Raji (cell line): ENCODE measurements around the gene PAX4.

Experiments used
- POLR2A ChIP-seq: IDR thresholded peaks from 2 replicates; pipeline ENCODE4 v1.6.1; 2011; ENCODE audit warnings: low read depth, low read length, control low read depth; ENCODE audit not compliant: insufficient read depth

PAX4 gene

DNA sequence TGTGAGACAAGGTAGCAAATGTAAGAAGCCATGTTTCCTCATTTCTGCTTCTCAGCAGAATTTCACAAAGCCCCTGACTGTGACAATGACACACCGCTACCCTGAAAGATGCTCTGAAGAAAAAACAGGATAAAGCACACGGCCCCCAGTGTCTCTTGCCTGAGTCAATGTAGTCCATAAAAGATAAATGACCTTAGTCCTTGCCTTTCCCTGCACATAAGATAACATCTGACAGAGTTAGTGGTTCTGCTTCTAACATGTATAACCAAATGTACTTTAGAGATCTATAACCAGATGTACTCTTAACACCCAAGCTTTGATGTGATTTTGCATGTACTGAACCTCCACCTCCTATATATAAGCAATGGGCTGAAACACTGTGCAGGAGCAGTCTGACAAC lies 31.0 kb upstream of the PAX4 start:
- TF ChIP-seq POLR2A, result no peak

DNA sequence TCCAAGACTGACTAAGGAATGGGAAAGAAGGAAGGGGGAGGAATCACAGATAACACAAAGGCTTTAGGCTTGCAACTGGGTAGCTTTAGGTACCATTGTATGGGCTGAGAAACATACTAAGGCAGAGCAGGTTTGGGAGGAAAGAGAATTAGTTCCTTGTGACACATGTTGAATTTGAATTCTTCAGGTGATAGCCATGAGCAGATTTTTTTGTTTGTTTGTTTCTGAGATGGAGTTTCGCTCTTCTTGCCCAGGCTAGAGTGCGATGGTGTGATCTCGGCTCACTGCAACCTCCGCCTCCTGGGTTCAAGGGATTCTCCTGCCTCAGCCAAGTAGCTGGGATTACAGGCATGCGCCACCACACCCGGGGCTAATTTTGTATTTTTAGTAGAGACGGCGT lies 29.7 kb upstream of the PAX4 start:
- no peak for TF ChIP-seq POLR2A

DNA sequence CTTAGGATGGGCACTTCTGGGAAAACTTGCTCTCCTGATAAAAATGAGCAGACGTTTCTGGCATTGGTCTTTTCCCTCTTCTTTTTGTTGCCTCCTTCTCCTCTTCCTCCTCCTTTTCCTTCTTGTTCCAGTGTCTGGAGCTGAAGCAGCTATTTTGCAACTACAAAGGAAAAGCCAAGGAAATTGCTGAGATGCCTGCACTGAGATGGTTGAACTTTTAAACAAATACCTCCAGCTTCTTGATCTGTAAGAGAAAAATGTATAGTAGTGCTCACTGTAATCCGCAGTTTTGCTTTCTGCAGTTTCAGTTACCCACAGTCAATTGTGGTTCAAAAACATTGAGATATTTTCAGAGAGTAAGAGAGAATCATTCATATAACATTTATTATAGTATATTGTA lies 26.5 kb upstream of the PAX4 start:
- TF ChIP-seq POLR2A, result no peak

DNA sequence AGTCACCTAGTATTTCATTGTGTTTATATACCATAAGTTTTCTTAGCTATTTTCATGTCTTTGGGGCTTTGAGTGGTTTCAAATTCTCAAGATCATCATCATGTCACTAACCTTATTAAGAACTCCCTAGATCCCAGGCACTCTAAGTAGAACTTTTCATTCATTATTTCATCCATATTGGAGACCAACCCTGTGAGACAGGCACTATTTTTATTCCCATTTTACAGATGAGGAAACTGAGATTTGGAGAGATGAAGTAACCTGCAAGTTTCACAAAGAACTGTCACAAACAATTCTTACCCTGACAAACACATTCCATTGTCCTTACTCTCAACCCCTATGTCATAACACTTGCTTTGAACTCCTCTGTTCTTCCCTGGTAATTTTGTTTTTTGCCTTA lies 20.3 kb upstream of the PAX4 start:
- TF ChIP-seq POLR2A, result no peak

DNA sequence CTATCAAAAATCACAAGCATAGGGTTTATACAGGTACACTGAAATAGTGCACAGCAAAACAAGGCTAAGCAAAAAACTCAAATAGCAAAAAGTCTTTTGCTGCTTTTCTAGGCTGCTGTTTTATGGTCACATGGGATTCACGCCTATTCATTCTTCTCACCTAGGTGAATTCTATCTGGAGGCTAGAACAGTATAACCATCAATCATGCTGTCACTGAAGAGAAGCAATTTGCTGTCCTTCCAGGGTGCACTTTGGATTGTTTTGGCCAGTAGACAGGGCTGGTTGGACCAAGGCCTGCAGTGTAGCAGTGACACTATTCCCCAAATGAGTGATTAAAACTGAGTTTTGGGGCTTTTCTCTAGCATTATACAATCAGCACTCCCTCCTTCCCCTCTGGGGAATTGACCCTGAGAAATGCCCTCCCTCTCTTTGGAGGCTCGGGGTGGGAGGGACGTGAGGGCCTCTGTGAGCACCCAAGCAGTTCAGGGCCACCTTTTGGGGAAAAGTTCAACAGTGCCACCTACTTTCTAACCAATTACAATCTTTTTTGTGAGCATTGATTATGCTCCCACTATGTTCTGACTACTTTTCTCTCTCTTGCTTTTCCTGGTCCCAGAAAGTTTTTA lies 17.8 kb upstream of the PAX4 start:
- no peak for TF ChIP-seq POLR2A

DNA sequence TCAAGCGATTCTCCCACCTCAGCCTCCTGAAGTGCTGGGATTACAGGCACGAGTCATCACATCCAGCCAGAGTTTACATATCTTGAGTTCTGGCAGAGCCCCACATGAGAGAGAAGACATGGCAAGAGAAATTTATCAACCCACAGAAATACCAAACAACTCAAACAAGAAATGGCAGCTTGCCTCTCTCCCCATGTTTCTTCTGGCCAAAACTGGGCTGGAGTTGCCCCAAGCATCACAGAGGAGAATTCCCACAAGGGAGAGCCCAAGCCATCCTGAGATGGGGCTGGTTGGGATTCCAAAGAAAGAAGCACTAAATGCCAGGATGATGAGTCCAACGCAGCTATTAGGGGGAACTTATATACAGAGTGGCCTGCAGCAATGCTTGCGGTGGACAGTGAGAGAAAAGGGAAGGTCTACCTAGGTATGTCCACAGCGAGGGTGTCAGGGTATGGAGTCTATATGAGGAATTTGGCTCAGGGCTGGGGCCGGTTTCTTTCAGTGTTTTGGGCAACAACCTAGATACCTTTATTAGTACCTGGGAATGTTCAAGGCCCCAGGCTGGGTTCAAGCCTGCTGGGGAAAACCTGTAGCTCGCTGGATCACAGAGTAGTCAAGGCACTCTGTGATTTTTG lies 14.5 kb upstream of the PAX4 start:
- TF ChIP-seq POLR2A, result no peak

DNA sequence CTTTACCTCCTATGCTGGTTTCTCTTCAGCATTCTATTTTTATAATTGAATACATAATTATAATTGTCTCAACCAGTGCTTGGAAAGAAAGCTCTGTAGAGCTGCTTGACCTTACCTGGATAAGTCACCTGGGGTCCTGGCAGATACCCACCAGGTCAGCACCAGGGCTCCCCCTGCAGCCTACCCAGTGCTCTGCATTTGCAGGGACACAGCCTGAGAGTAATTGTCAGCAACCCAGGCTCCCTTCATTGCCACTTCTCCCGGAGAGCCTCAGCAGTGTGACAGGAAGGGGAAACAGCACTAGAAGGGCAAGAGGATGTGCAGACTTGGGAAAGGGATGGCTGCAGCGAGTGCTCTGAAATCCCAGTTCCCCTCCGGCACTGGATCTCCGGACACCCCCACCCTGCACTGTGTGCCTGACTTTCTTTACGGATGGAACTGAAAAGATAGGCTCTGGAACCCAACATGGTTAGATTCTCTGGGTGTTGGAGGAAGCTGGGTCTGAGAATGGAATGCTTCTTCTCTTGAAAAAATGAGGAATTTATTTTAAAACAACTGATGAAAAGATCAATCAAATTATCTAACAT lies 11.4 kb upstream of the PAX4 start:
- TF ChIP-seq POLR2A, result no peak

DNA sequence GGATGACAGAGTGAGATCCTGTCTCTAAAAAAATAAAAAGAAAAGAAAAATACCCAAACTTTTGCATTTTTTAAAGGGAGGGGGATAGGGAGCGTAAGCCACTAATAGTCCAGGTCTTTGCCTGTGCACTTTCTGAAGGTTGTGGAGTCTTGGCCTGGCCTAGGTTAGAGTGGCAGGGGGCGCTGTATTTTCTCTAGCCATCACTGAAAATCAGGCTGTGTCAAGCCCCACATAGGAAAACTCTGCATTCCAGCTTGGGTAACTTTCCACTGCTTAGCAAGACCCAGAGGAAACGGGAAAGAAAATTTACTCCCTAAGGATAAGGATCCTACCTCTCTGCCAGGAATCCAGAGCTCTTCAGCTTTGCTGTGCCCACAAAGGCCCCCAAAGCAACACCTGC lies 10.5 kb upstream of the PAX4 start:
- no peak for TF ChIP-seq POLR2A

DNA sequence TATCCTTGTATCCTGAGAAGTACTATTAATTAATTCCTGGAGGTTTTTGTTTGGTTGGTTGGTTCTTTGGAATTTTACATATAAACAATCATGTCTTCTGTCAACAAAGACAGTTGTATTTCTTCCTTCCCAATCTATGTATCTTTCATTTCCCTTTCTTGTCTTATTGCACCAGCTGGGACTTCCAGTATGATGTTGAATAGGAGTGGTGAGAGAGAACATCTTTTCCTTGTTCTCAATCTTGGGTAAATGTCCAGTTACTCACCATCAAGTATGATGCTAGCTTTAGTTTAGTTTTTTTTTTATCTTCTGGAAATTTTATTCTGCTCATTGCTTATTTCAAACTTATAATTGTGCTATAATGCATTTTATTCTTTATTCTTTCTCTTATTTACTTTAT lies 7.4 kb upstream of the PAX4 start:
- no peak for TF ChIP-seq POLR2A

DNA sequence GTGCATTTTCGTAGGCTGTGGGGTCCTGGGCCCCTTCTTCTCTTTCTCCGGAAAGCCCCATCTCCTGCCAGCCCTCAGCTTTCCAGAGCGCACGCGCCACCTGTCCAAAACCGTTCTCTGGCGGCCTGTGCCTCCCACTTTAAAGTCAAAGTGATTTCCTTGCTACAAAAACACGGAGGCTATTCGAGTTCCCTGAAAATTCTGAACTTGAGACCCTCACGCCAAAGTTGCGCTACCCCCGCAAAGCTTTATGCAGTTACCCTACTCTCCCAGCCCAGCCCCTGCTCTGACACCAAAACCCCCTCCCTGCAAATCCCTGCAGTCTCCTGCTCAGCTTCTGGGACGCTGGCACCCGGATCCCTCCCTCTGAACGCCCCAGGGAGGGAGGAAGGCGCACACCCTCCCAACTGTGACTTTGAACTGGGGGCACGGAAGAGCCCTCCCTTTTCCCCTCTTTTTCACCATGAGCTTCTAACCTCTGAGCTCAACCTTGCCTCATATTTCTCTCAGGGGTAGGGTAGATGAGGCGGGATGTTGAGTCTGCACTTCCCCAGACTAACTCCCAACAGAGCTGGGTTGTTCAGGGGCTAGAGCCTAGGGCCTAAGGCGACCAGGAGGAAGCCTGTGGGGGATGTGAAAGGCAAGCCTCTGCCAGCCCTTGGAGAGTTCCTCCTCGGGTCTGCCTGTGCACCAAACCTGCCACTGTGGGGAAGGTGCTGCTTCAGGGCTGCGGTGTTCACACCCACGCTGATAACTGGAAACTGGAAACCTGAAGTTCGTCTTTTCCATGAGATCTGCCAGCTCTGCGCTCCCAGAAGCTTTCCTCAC lies 2.7 kb upstream of the PAX4 start:
- TF ChIP-seq POLR2A, result no peak

DNA sequence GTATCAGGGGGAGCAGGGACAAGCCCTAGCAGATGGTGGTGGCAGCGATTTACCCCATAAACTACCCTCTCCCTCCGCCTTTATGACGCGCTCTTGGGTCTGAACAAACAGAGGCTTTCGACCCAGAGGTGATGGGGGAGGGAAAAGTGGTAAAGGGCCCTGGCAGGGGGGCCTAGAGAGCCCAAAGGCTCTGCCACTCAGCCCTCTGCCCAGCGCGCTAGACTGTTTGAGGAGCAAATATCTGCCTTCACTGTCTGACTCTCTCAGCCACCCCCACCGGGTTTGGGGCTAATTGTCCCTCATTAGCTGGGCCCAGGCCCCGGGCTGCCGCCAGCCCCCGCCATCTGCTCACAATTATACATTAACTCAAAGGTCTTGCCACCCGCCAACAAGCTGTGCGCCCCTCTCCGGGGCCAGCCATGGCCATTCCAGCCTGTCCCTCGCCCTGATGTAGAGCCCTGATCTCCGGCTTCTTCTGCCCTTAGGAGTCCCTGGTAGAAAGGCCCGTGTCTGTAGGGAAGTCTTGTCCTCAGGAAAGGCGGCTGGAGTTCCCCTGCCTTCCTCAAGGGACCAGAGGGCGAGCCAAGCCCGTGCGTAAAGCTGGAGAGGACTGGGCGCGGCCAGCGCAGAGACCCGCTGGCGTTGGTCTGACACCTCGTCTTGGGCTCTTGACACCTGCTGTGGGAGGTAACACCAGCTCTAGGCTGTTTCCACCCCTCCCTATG lies 1.9 kb upstream of the PAX4 start:
- no peak for TF ChIP-seq POLR2A

DNA sequence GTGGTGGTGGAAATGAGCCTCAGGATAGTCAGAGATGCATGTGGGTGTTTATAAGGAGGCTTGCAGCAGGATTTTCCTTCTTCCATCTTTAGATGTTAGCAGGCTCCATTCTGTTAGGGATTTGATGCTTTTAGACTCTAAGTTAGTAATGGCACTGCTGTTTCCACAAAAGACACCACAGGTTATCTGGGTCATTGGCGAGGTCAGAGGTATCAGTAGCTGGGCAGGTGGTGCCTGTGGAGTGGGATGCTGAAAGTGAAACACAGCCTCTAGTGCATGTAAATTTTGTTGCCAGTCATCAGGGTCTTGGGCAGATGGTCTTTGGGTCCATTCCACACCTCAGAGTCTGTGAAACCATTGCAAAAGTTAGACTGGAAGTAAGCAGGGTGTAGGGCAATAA lies 833 bp upstream of the PAX4 start:
- no peak for TF ChIP-seq POLR2A

DNA sequence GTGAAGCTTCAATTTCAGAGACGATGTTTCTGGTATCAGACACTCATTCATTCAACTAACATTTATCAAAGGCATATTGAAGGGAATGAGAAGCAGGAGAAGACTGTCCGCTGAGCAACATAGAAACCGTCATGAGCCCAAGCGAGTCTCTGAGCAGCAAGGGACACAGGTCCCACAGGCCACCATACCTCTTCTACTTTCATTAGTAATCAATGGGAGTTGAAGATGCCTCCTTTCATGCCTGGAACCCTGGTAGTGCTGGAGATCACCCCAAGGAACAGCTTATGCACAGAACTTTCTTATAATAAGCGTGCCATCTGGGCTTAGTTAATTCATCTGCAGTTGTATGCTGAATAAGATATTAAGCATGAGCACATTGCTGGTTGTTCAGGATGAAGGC lies 1.2 kb downstream of the PAX4 start:
- no peak for TF ChIP-seq POLR2A

DNA sequence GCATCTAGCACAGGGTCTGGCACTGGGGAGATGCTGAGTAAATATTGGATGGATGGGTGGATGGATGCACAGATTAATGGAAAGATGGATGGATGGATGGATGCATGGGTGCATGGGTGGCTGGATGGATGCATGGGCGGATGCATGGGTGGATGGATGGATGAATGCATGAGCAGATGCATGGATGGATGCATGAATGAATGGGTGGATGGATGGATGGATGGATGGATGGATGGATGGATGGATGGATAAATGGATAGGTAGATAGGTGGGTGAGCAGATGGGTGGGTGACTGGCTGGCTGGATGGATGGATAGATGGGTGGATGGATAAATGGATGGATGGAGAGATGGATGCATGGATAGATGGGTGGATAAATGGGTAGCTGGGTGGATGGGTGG lies 5.7 kb downstream of the PAX4 start:
- TF ChIP-seq POLR2A, result no peak

DNA sequence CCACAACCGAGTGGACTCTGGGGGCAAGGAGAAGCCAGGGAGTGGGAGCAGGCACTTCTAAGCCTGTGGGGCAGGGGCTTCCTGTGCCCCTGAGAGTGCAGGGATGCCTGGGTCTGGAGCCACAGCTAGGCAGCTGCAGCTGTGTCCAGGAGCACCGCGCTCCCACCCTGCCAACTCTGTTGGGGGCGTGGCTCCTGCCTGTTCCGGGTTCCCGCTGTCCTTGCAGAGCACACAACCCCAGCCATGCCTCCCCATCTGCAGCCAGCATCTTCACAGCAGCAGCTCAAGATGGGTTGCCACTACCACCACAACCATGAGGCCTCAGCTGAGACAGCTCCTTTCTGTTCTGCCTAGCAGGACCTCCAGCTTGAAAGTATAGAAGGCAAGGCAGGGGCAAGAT lies 8.6 kb downstream of the PAX4 start:
- TF ChIP-seq POLR2A, result no peak
